GM19463 (cell line): ENCODE measurements around the gene MAP1B.
A peak's percentile ranks its signal among the peaks of the same experiment; 100 is the strongest.

ENCODE experiments used
- ATAC-seq: cut with Tn5 transposase; IDR thresholded peaks from one replicate; pipeline ENCODE4 v1.9.1; 2021; ENCODE audit warnings: mild to moderate bottlenecking, moderate library complexity; ENCODE audit not compliant: unreplicated experiment

Gene MAP1B

DNA sequence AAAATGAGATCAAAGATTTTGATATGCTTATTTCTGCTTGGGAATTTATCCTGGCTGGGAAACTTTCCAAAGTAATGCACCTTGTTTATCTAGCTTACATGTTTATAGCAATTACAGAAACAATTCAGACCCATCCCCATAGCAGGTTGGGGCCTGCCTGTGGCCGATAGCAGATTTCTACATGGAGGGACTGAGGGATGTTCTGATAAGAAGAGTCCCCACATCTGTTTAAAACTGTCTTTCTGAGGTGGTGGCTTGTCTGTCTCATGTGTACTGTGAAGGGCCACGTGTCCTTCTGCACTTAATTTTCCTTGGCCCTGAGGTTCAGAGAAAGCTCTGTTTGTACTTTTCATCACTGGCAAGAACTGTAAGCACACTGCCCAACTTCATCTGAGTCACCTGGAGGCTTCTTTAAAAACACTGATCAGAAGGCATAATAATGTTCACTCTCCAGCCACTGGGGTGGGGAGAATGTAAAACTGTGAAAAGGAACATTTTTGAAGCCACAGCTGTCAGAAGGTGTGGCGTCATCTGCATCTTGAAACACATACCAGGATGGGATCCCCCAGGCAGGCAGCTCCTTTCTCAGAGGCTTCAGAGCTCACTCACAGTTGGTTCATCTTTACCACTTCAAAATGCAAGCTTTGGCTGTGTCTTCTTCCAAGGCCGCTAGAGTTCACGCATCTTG lies 80.3 kb downstream of the MAP1B start:
- no peak for ATAC-seq

DNA sequence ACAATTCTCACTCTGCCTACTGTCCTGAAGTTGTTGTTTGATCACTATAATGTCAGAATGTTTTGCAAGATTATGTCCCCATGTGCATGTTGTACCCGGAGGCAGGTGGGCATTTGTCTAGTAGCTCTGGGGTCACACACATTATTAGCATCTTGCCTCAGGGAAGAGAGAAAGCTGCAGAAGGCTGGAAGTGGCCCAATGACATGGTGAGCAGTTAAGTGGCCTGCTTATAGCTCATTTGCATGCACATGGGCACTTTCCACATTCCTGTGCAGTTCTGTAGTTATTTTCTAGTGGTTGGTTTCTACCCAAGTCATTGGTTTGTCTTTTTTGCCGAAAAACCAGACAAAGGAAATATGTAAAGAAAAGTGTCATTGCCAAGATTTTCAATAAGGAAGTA lies 80.9 kb downstream of the MAP1B start:
- ATAC-seq = no peak

DNA sequence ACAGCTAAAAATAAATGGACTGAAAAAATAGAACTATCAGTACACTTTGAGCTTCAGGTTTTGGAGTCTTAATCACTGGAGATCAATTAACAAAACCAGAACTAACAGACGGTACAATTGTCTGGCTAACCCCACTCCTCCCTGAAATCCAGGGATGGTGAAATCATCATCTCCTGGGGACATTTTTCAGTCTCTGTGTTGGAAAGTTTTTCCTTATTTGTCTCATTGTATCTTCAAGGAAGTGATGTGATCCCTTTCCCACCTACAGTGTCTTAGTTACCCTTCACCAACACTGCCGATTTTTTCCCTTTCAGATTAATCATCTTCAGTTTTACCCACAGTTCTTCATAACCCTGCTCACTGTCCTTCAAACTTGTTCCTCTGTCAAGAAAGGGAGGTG lies 81.9 kb downstream of the MAP1B start:
- ATAC-seq = no peak

DNA sequence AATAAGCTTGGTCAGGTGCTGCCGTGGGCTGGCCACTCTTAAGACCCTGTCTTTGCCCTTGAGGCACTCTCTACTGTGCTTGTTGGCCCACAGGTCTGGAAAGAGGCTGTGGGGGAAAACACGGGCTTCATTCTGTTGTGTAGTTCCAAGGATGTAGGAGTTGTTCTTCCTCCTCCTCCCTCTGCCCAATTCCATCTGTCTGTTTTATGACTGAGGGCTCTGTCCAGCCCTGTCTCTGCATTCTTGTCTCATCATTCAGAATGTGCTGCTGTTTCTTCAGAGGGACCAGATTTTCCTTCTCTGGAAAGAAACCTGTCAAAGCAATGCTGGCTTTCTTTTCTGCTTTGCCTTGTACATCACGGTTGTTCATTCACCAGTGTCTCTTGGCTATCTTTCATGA lies 84.1 kb downstream of the MAP1B start:
- ATAC-seq = no peak

DNA sequence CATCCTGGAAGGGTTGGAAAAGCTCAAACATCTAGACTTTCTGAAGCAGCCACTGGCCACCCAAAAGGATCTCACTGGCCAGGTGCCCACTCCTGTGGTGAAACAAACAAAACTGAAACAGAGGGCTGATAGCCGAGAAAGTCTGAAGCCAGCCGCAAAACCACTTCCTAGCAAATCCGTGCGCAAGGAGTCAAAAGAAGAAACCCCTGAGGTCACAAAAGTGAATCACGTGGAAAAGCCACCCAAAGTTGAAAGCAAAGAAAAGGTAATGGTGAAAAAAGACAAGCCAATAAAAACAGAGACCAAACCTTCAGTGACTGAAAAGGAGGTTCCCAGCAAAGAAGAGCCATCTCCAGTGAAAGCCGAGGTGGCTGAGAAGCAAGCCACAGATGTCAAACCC lies 87.6 kb downstream of the MAP1B start:
- ATAC-seq = peak; percentile 97

DNA sequence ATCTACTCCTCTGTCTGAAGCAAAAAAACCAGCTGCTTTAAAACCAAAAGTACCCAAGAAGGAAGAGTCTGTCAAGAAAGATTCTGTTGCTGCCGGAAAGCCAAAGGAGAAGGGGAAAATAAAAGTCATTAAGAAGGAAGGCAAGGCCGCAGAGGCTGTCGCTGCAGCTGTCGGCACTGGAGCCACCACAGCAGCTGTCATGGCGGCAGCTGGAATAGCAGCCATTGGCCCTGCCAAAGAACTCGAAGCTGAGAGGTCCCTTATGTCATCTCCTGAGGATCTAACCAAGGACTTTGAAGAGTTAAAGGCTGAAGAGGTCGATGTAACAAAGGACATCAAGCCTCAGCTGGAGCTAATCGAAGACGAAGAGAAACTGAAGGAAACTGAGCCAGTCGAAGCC lies 88.3 kb downstream of the MAP1B start:
- no peak for ATAC-seq

DNA sequence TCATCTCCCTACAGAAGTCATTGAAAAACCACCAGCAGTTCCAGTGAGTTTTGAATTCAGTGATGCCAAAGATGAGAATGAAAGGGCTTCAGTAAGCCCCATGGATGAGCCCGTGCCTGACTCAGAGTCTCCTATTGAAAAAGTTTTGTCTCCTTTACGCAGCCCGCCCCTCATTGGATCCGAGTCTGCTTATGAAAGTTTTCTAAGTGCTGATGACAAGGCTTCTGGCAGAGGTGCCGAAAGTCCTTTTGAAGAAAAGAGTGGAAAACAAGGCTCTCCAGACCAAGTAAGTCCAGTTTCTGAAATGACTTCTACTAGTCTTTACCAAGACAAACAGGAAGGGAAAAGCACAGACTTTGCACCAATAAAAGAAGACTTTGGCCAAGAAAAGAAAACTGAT lies 90.1 kb downstream of the MAP1B start:
- ATAC-seq = no peak

DNA sequence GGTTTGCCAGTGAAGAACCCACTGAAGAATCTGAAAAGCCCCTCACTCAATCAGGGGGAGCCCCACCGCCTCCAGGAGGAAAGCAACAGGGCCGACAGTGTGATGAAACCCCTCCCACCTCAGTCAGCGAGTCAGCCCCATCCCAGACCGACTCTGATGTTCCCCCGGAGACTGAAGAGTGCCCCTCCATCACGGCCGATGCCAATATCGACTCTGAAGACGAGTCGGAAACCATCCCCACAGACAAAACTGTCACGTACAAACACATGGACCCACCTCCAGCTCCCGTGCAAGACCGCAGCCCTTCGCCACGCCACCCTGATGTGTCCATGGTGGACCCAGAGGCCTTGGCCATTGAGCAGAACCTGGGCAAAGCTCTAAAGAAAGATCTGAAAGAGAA lies 92.4 kb downstream of the MAP1B start:
- ATAC-seq = no peak

DNA sequence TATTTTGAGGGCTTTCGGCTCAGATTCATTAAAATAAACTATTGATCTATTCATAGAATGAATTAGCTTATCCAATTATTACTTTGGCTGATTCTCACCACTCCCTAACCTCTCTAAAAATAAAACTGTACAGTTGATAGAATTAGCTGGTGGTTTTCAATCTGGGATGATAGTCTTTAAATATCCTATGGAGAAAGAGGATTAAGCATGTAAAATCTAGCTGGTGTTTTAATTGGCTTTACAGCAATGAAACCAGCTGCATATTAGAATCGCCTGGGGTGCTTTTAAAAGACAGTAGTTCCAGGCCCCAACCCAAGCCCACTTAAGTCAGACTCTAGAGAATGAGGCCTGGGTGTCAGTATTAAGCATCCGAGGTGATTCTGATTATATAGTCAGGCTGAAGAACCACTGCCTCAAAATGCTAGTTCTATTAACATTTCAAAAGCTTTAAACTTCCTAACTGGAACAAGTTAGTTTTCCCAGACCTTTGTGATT lies 95.1 kb downstream of the MAP1B start:
- no peak for ATAC-seq

DNA sequence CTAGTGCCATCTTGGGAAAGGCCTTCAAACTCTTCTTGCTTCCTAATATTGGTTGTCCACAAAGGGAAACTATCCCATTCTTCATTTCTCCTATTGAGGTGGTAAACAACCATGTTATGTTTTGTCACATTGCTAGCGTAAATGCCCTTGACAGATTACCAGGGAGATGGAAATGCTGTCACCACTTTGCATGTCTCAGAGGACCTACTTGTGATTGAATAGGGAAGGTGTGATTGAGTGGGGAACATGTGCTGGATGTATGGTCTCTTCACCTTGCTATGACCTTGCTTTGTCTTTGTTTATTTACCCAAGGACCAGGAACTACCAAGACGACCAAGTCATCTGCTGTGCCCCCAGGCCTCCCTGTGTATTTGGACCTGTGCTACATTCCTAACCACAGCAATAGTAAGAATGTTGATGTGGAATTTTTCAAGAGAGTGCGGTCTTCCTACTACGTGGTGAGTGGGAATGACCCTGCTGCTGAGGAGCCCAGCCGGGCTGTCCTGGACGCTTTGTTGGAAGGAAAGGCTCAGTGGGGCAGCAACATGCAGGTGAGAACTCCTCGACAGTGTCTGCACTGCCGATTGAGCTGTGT lies 96.1 kb downstream of the MAP1B start:
- no peak for ATAC-seq

DNA sequence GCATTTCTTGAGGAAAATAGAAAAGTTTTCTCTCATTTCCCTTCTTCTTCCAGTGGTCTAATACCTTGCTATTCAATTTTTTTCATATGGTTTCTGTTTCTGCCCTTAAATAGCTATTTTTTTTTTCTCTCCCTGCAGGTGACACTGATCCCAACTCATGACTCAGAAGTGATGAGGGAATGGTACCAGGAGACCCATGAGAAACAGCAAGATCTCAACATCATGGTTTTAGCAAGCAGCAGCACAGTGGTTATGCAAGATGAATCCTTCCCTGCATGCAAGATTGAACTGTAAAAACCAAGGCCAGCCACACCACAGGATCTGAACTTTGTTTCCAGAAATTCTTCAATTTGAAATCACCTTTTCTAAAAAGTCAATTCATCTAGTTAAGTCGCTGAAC lies 97.7 kb downstream of the MAP1B start:
- ATAC-seq = no peak

DNA sequence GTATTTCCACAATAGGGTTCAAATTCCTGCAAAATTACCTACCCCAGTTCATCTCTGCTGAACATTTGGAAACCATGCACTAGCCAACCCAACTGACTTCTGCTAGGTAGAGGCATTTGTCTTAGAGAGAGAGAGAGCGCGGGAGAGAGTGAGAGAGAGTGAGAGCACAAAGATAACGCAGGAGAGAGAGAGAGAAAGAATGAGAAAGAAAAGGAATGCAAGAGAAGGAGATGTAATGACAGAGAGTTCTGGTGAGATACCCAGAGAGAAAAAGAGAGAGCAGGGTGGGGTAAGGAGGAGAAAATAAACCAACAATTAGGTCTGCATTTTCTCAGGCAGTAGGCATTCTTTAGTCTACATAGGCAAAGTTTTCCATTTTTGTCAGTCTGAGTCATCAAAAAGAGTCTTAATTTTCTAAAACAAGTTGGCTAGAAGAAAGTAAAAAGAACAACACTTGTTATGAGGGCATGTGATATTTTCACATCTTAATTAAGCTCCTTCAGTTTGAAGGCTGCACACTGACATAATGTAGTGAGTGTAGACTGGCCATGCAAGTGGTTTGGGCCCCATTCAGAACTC lies 98.2 kb downstream of the MAP1B start:
- no peak for ATAC-seq

DNA sequence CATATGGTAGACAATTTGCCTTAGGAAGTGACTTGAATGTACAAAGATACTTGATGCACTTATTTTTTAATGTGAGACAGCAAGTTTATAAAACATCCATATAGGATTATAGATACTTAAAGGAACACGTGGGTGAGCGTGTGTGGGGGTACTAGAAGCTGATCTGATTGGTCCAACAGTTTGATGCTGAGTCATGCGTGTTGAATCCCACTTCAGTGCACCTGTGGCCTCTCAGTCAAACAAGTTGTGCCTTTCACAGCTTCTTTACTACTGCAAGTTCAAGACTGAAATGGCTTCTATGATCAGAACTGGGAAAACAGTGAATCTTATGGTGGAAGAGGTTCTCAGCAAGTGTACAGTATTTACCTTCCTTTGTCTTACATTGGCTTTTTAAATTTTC lies 98.9 kb downstream of the MAP1B start:
- no peak for ATAC-seq

DNA sequence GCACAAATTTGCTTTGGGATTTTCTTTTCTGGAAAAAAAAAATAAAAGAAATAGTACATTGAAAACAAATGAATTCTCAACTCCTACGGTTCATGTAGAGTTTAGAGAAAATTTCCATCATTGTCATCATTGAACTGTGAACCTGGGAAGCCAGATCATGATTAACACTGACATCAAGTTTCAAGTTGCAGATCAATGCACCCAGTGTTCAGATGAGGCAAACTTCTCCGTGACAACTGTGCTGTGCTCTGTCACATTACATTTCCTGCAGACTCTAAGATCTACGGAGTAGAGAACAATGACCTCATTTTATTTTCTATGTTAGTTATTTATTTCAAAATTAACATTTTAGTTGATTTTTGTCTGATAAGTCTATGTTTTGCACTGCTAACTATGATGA lies 99.7 kb downstream of the MAP1B start:
- no peak for ATAC-seq

DNA sequence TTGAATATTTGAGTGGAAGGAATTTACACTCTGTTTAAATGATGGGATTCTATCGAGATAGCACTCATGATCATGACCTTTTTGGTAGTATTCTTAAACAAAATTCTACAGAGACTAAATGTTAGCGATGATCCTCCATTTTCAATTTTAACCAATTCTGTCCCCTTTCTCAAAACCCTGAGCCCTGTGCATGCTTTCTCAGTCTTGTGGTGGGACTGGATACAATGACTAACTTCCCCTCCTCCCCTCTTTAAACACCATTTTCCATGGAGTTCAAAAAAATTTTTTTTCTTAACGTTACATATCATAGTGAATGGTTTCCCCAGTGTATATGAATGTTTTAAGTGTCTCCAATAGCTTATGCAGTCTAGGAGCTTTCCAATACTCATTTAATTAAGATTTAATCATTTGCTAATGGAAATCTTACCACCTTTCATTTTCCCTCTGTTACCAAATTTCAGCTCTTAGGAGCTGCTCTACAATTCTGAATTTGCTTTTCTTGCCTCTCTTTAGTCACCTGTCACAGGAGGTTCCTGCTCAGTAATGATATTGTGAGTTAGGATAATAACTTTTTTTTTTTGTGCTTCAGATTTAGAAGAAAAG lies 101.2 kb downstream of the MAP1B start:
- no peak for ATAC-seq

DNA sequence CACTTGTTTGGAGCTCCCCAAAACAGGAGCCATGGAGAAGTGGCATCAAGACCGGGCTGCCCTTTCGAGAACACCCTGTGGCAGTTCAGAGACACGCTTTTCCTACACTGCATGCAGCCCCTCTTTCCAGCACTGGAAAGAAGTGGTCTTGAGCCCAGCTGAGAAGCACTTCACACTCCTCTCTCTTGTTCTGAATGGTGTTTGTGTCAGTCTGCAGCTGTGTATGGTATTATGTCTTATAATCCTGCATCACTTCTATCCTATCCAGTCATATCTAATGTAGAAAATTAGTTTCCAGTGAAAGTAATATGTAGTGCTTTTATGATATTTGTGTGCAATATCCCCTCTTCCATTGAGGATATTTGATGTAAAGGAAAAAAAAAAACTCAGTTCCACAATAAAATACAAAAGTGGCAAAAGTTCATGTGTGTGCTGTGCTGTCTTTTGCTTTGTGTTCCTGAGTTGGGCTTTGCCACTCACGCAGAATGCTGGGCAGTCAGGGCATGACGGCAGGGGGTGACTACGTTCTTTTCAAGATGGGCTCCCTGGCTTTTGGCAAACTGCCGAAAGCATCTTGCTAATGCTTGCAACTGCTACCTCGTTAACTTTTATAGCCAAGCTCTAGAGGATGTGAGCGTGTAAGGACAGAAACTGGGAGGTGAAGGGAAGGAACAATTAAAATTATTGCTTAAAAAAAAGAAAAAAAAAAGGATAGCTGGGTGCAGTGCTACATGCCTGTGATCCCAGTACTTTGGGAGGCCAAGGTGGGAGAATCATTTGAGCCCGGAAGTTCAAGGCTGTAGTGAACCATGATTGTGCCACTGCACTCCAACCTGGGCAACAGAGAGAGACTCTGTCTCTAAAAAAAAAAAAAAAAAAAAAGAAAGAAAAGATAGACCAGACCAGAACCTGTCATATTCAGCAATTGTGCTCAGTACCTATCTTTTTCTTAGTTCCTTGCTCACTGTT lies 102.2 kb downstream of the MAP1B start:
- ATAC-seq = no peak

DNA sequence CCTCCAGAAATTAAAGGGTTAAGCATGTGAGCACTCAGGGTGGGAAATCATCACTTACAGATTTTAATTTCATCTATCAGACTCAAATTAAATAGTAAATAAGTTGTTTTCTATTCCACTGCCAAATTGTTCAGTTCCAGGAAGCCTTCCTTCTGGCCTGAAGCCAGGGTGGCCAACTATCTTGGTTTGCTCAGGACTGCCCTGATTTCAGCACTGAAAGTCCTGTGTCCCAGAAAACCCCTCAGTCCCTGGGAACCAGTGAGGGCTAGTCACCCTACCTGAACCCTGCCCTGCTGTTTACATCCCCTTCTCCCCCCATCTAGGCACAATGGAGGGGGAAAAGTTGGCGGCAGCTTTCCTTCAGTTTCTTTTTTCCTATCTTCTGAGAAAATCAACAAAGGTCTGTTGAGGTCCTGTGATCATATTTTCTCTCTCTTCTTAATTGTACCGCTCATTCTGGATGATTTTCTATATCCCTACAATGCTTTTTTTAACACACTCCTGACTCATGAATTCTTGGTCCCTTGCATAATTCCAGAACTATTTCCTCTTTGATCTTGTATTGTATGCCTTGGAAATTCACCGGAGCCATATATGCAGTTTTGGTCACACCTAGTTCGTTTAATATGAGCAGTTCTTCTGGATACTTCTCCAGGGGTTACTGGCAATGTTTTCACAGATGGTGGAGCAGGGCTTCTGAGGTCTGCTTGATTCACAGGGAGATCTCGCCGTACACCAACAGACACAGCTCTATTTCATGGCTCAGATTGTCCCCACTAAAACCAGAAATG lies 103.8 kb downstream of the MAP1B start:
- no peak for ATAC-seq

DNA sequence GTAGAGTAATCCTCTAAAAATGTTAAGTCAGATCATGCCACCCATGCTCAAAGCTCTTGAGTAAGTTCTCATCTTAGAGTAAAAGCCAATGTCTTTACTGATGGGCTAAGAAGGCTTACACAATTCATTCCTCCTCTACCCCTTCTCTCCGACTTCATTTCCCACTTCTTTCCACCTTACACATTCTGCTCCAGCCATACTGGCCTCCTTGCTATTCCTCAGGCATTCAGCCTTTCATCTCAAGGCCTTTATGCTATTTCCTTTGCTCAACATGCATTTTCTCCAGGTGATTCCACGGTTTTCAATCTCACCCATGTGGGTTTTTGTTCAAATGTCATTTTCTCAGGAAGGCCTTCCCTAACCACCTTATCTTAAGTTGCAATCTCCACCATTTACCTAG lies 104.9 kb downstream of the MAP1B start:
- ATAC-seq = no peak

DNA sequence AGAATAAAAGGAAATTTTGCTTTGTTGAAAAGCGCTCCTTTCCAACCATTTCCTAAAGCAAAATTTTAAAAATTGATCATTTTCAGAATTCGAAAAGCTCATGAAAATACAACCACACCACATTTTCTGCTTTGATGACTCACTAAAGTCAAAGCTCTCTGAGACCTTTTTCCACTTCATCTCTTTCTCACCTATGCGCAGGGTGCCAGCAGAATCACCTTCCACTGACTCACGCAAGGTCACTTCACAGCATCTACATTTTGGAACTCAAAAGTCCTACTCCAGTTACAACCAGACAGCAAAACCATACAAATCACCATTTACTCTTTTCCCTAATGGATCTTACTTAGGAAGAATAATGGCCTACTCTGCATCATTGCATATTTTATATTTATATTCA lies 106.2 kb downstream of the MAP1B start:
- ATAC-seq = no peak

DNA sequence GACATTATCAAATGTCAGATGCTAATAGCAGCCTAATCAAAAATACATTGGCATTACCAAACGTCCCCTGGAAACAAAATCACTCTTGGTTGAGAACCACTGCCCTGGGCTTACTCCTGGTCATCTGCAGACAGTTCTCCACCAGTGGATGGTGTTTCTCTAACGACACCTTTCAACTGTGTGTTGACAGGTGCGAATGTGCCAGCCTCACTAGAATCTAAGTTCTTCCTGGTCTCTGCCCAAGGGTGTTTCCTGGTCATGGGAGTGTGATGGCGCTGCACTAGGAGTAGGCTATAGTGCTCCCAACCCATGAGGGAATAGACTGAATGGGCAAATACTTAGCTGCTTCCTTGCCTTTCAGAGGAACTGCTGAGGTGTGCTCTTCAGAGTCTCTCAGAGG lies 106.9 kb downstream of the MAP1B start:
- no peak for ATAC-seq
